K562 (cell line): ENCODE measurements around the gene NAXD.

ENCODE experiments used
- CEBPB ChIP-seq: fragments of 450-650 bp; IDR thresholded peaks from 2 replicates; pipeline ENCODE4 v1.6.1; 2016; ENCODE audit warnings: missing genetic modification characterization, missing compliant biosample characterization
- CHD2 ChIP-seq: IDR thresholded peaks from 2 replicates; pipeline ENCODE4 v1.6.1; 2011; ENCODE audit warnings: low read depth, low read length
- CREBBP ChIP-seq: IDR thresholded peaks from one replicate; pipeline ENCODE4 v1.6.1; 2012; ENCODE audit warnings: low read depth, mild to moderate bottlenecking, control low read depth, inconsistent platforms, low read length
- FOS ChIP-seq: IDR thresholded peaks from 3 replicates; pipeline ENCODE4 v1.6.1; 2011; ENCODE audit not compliant: insufficient read length; ENCODE audit errors: extremely low read depth
- HNRNPH1 ChIP-seq: fragments of 200-400 bp; formaldehyde crosslinking; optimal IDR thresholded peaks from 2 replicates; pipeline ENCODE3; 2017; ENCODE audit warnings: low read depth, mild to moderate bottlenecking, low read length, moderate library complexity
- POLR2AphosphoS5 ChIP-seq: IDR thresholded peaks from 2 replicates; pipeline ENCODE4 v1.6.1; 2011; ENCODE audit warnings: mild to moderate bottlenecking, low read depth, low read length, moderate library complexity; ENCODE audit not compliant: control insufficient read depth, insufficient read depth
- SP1 ChIP-seq: sonication (generic); formaldehyde crosslinking; IDR thresholded peaks from 2 replicates; pipeline ENCODE4 v1.8.1; 2022; ENCODE audit warnings: mild to moderate bottlenecking, missing genetic modification reagents
- USF2 ChIP-seq: sonication (generic); formaldehyde crosslinking; IDR thresholded peaks from 2 replicates; pipeline ENCODE4 v1.5.0; 2020; ENCODE audit warnings: missing genetic modification reagents
- TF ChIP-seq, protein P1 (sequence below): fragments of 450-650 bp; IDR thresholded peaks from 2 replicates; pipeline ENCODE4 v1.6.1; 2016
- TF ChIP-seq, protein P2 (sequence below), 3 experiments: IDR thresholded peaks in 2 of 3; conservative IDR thresholded peaks in 1 of 3; 2 replicates each; pipeline ENCODE4 v1.5.1; 2011 to 2012; ENCODE audit warnings: low read length in 3 of 3, mild to moderate bottlenecking in 3 of 3, control low read depth in 2 of 3, improper control_type of control experiment in 1 of 3, inconsistent platforms in 1 of 3, low read depth in 1 of 3, mixed read lengths in 1 of 3, moderate library complexity in 1 of 3; ENCODE audit not compliant: insufficient read depth in 2 of 3

GRCh38 chr13:110680852-110681251 is 65.5 kb downstream of the NAXD start:
- TF ChIP-seq, protein P1, sequence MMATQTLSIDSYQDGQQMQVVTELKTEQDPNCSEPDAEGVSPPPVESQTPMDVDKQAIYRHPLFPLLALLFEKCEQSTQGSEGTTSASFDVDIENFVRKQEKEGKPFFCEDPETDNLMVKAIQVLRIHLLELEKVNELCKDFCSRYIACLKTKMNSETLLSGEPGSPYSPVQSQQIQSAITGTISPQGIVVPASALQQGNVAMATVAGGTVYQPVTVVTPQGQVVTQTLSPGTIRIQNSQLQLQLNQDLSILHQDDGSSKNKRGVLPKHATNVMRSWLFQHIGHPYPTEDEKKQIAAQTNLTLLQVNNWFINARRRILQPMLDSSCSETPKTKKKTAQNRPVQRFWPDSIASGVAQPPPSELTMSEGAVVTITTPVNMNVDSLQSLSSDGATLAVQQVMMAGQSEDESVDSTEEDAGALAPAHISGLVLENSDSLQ: no peak
- TF ChIP-seq, protein P2, sequence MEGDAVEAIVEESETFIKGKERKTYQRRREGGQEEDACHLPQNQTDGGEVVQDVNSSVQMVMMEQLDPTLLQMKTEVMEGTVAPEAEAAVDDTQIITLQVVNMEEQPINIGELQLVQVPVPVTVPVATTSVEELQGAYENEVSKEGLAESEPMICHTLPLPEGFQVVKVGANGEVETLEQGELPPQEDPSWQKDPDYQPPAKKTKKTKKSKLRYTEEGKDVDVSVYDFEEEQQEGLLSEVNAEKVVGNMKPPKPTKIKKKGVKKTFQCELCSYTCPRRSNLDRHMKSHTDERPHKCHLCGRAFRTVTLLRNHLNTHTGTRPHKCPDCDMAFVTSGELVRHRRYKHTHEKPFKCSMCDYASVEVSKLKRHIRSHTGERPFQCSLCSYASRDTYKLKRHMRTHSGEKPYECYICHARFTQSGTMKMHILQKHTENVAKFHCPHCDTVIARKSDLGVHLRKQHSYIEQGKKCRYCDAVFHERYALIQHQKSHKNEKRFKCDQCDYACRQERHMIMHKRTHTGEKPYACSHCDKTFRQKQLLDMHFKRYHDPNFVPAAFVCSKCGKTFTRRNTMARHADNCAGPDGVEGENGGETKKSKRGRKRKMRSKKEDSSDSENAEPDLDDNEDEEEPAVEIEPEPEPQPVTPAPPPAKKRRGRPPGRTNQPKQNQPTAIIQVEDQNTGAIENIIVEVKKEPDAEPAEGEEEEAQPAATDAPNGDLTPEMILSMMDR (IDR thresholded peaks at IDR 0.05 in 2 of 3, conservative IDR thresholded peaks at IDR 0.05 in 1 of 3; ENCODE audit: insufficient read depth in 2 of 3, low read depth in 1 of 3, low read length in 3 of 3): peak; percentile 42 to 47 (median 42)
- TF ChIP-seq SP1 (no peak), FOS (no peak), USF2 (CRISPR knock-in tag) (no peak), HNRNPH1 (no peak), CEBPB (tag) (no peak), CHD2 (no peak), POLR2AphosphoS5 (no peak), CREBBP (no peak)
